ENCODE results near the gene ADI1. TPM values are rescaled to one million over a fixed set of nuclear protein-coding genes. Genes with fewer than 3 reads are reported as not detected.

Gene ADI1
- total RNA-seq, 2 donors from 2014 or later = 23.6 to 24.7 TPM

- Mint-ChIP-seq H3K36me3 (peaks cover 6% of the 10 kb centered on the region), H3K4me3 (no peak overlapping the region), H3K27me3 (no peaks in the 10 kb centered on the region), H3K9me3 (no peaks in the 10 kb centered on the region), H3K27ac (no peak overlapping the region), H3K4me1 (ENCODE audit: low read depth in 2 of 2) (peaks cover 6 to 15% of the 10 kb centered on the region in 2 donors)
- DNase-seq (ENCODE audit: low spot score) (no peak), ATAC-seq (no peak)
Observed at GRCh38 chr2:3464401-3465005, 54.8 kb downstream of the ADI1 start.

GRCh38 chr2:3463944-3464343, 55.4 kb downstream of the ADI1 start:
- no peak for DNase-seq (ENCODE audit: low spot score)
- H3K4me1 Mint-ChIP-seq (ENCODE audit: low read depth in 2 of 2) = peaks cover 6 to 15% of the 10 kb centered on the region in 2 donors
- H3K4me3 Mint-ChIP-seq = no peak overlapping the region
- H3K9me3 Mint-ChIP-seq = no peaks in the 10 kb centered on the region
- ATAC-seq = no peak
- H3K27ac Mint-ChIP-seq = no peak overlapping the region
- peaks cover 6% of the 10 kb centered on the region for H3K36me3 Mint-ChIP-seq
- no peaks in the 10 kb centered on the region for H3K27me3 Mint-ChIP-seq

DNA sequence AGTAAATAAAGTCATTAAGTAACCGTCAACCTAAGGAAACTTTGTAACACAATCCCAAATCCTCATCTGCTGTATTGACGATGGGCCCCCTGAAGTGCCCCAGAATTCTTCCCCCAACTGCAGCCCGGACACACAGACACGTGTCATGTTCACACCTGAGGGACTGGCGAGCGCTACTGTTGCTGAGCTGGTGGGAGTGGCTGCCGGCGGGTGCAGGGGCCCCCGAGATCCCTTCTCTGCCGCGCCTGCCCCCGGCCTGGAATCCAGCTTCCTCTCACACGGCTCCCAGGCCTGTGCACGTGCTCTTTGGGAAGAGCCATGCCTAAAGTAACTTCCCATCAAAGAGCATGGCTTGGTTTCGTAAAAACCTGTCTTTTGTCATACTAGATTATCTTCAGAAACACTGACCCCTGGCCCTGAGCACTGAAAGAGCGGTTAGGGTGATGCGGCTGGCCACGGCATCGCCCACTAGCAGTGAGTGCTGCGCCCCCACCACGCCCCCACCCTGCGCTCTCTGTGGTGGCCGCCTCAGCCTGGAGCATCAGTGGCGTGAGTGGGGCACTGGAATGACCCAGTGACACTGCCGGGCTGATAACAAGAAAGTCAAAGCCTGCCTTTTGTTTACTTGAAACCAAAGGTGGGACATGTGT, 56.0 kb downstream of the ADI1 start:
- no peak overlapping the region for H3K4me3 Mint-ChIP-seq
- H3K4me1 Mint-ChIP-seq (ENCODE audit: low read depth in 2 of 2) = peaks cover 6 to 11% of the 10 kb centered on the region in 2 donors
- ATAC-seq (no peak), DNase-seq (ENCODE audit: low spot score) (no peak)
- H3K9me3 Mint-ChIP-seq = no peaks in the 10 kb centered on the region
- H3K27ac Mint-ChIP-seq = no peak overlapping the region
- peaks cover 6% of the 10 kb centered on the region for H3K36me3 Mint-ChIP-seq
- no peaks in the 10 kb centered on the region for H3K27me3 Mint-ChIP-seq

- no peak for ATAC-seq
- H3K4me1 Mint-ChIP-seq (ENCODE audit: low read depth in 2 of 2) = peaks cover 6 to 8% of the 10 kb centered on the region in 2 donors
- peaks cover 4% of the 10 kb centered on the region for H3K36me3 Mint-ChIP-seq
- no peaks in the 10 kb centered on the region for H3K9me3 Mint-ChIP-seq
- H3K27ac Mint-ChIP-seq = peak overlapping the region; percentile 79 to 93
- no peaks in the 10 kb centered on the region for H3K27me3 Mint-ChIP-seq
- H3K4me3 Mint-ChIP-seq = no peak overlapping the region
- no peak for DNase-seq (ENCODE audit: low spot score)
Observed at GRCh38 chr2:3462493-3463104, 56.7 kb downstream of the ADI1 start.

GRCh38 chr2:3461801-3462492, 57.4 kb downstream of the ADI1 start:
- ATAC-seq (peak; percentile 55 to 72), DNase-seq (ENCODE audit: low spot score) (no peak)
- Mint-ChIP-seq H3K36me3 (peaks cover 4% of the 10 kb centered on the region), H3K27me3 (no peaks in the 10 kb centered on the region), H3K27ac (peak overlapping the region; percentile 79 to 93), H3K4me3 (peak overlapping the region; percentile 53), H3K9me3 (no peaks in the 10 kb centered on the region), H3K4me1 (ENCODE audit: low read depth in 2 of 2) (peaks cover 6 to 9% of the 10 kb centered on the region in 2 donors)

GRCh38 chr2:3460831-3461800, 58.2 kb downstream of the ADI1 start:
- ATAC-seq = no peak
- Mint-ChIP-seq H3K4me3 (no peak overlapping the region), H3K27ac (peak overlapping the region; percentile 79 to 93), H3K36me3 (peaks cover 4% of the 10 kb centered on the region), H3K4me1 (ENCODE audit: low read depth in 2 of 2) (peaks cover 6 to 11% of the 10 kb centered on the region in 2 donors), H3K9me3 (no peaks in the 10 kb centered on the region), H3K27me3 (no peaks in the 10 kb centered on the region)
- DNase-seq (ENCODE audit: low spot score) = no peak

DNA sequence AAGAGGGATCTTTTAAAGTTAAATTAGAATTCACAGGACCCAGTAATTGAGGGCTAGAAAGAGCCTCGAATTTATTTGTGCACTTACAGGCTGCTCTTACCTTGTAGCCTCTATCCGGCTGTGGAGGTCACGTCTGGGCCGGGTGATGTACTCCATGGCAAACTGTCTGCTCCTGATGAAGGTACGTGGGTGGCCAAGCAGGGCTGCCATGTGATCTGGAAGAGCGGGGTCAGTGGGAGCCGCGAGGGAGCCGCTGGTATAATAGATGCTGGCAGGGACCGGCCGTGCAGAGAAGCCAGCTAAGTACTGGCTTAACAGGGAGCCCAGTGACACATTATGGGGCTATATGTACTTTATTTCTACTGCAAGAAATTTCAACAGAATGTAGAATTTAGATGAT, 59.2 kb downstream of the ADI1 start:
- H3K27ac Mint-ChIP-seq = no peak overlapping the region
- no peak for DNase-seq (ENCODE audit: low spot score)
- H3K9me3 Mint-ChIP-seq = no peaks in the 10 kb centered on the region
- peaks cover 6 to 18% of the 10 kb centered on the region in 2 donors for H3K4me1 Mint-ChIP-seq (ENCODE audit: low read depth in 2 of 2)
- no peak overlapping the region for H3K4me3 Mint-ChIP-seq
- H3K27me3 Mint-ChIP-seq = no peaks in the 10 kb centered on the region
- no peak for ATAC-seq
- peaks cover 11% of the 10 kb centered on the region for H3K36me3 Mint-ChIP-seq

DNA sequence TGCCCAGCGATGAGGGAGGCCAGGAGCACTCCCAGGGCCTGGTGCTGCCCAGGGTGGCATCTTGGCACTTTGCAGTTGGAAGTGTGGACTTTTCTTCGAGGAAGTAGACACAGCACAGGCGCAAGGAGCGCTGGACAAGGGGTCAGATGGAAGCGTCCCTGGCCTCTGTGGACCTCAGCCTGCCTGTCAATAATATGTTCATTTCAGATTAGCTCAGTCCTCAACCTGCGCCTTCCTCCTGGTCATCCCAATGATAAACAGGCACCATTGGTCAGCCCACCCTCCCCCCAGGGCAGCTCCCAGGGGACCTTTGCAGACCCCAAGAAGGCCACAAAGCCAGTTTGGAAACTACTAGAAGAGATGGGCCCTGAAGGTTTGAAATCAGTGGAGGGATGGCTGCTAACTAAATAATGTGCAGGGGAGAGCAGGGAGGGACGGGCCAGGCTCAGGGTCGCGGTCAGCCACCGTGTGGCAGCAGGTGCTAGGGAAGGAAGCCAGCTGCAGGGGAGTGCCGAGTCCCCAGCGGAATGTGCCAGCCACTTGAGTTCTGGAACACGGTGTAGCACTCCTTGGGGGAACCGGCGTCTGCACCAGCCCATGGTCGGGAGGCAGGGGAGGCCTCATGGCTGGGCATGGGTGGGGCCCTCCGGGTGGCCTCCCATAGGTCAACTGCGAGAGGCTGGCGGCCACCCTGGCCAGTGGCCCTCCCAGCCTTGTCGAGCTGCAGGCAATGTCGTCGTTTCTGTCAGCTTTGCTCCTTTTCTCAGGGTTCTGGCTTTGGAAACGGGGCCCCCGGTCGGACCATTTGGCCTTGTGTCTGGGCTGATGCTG, 59.9 kb downstream of the ADI1 start:
- no peak overlapping the region for H3K27ac Mint-ChIP-seq
- peaks cover 6 to 18% of the 10 kb centered on the region in 2 donors for H3K4me1 Mint-ChIP-seq (ENCODE audit: low read depth in 2 of 2)
- DNase-seq (ENCODE audit: low spot score) = no peak

DNA sequence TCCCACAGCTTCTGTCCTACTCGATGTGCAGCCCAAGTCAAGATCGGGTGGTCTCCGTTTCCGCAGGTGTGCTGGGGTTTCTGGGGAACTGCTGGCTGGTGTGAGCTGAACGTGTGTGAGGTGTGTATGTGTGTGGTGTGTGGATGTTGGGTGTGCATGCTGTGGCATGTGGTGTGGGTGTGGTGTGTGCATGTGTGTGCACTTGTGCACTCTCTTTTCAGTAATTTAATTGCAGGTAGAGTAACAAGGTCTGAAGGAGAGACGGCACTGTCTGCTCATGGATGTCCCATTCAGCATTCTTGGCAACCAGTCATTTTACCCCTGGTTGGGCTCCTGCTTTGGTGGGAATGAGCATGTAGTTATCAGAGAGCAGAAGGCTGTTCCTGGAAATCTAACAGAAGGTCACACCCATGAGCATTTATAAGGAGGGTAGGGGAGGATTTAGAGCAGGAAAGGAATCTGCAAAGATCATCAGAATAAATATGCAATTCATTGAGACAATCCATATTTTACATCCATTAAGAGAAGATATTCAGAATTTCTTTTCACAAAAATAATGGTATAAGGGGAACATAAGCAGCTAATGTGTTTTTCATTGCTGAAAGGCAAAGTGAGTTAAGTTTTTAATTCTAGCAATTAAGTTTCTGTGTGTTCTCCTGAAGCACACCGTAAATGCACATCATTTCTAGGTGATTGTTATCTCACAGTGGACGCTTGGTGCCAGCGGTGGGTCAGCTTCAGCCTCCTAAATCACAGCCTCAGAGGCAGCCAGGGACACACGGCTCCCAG, 60.7 kb downstream of the ADI1 start:
- Mint-ChIP-seq H3K27me3 (no peaks in the 10 kb centered on the region), H3K9me3 (no peaks in the 10 kb centered on the region), H3K4me3 (no peak overlapping the region), H3K4me1 (ENCODE audit: low read depth in 2 of 2) (peaks cover 6 to 16% of the 10 kb centered on the region in 2 donors), H3K27ac (no peak overlapping the region), H3K36me3 (peaks cover 11% of the 10 kb centered on the region)
- ATAC-seq (no peak), DNase-seq (ENCODE audit: low spot score) (no peak)

More for the DNA sequence above, 59.9 kb downstream of the ADI1 start:
- Mint-ChIP-seq H3K9me3 (no peaks in the 10 kb centered on the region), H3K4me3 (no peak overlapping the region), H3K27me3 (no peaks in the 10 kb centered on the region), H3K36me3 (peaks cover 11% of the 10 kb centered on the region)
- no peak for ATAC-seq

- Mint-ChIP-seq H3K27me3 (no peaks in the 10 kb centered on the region), H3K27ac (no peak overlapping the region), H3K9me3 (no peaks in the 10 kb centered on the region), H3K4me3 (no peak overlapping the region), H3K4me1 (ENCODE audit: low read depth in 2 of 2) (peaks cover 6 to 16% of the 10 kb centered on the region in 2 donors), H3K36me3 (peaks cover 11% of the 10 kb centered on the region)
- no peak for DNase-seq (ENCODE audit: low spot score)
- ATAC-seq = peak in 1 of 2 donors; percentile 5
Observed at GRCh38 chr2:3457524-3458395, 61.6 kb downstream of the ADI1 start.

DNA sequence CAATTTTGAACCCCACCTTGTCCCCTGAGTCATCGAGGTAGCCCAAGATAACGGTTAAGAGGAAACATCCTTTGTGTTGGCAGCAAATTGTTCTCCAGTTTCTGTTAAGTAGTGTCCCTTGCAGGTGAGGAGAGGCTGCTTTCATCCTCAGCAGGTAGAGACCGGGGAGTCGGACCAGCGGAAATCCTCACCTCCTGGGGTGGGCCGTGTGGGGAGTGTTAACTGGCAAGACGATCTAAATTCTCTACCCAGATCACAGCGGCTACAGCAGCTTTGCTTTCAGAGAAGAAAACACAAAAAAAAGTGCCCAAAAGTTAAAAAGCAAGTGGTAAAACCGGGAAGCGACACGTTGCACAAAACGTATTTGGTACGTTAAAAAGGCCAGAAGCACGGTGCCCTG, 63.2 kb downstream of the ADI1 start:
- no peaks in the 10 kb centered on the region for H3K9me3 Mint-ChIP-seq
- H3K4me1 Mint-ChIP-seq (ENCODE audit: low read depth in 2 of 2) = peaks cover 0 to 10% of the 10 kb centered on the region in 2 donors
- no peak overlapping the region for H3K27ac Mint-ChIP-seq
- peaks cover 11% of the 10 kb centered on the region for H3K36me3 Mint-ChIP-seq
- no peak for DNase-seq (ENCODE audit: low spot score)
- ATAC-seq = no peak
- H3K4me3 Mint-ChIP-seq = no peak overlapping the region
- H3K27me3 Mint-ChIP-seq = no peaks in the 10 kb centered on the region
